Caco-2 (cell line): Measurements from ENCODE around the gene GNG7. TPM values are rescaled to one million over a fixed set of nuclear protein-coding genes. Genes with fewer than 3 reads are reported as not detected.

Experiments used
- BruUV-seq: library from RNA; stranded (reverse); fragments of 400-500 nt; replicated peaks from 2 replicates; lab custom pipeline; 2021; lab: Mats Ljungman, UMichigan
- CTCF ChIA-PET: fragments of 300-600 bp; sonication (Branson Sonifier 250); formaldehyde crosslinking; loops from one replicate; lab custom pipeline; 2022; ENCODE audit warnings: antibody characterized with exemption; lab: Charles Lee
- POLR2A ChIA-PET: fragments of 300-600 bp; sonication (Branson Sonifier 250); formaldehyde crosslinking; loops from one replicate; lab custom pipeline; 2022; ENCODE audit warnings: antibody characterized with exemption; lab: Charles Lee
- DNase-seq, 2 experiments: peaks; one replicate each; pipeline versions ENCODE4 v3.0.0 to v3.0.0-alpha.2; 2020 to 2022
- H3K27me3 ChIP-seq: replicated peaks from 2 replicates; pipeline ENCODE4 v1.6.0; 2011; ENCODE audit warnings: low read length; ENCODE audit not compliant: control insufficient read depth, insufficient read depth
- H3K36me3 ChIP-seq: 2 replicates; pipeline ENCODE4 v1.5.1; 2011; ENCODE audit warnings: low read length; ENCODE audit not compliant: control insufficient read depth, insufficient read depth
- H3K4me1 ChIP-seq: fragments of 250-450 bp; sonication (Bioruptor Pico); 2 replicates; pipeline ENCODE4 v1.5.1; 2020; ENCODE audit warnings: mild to moderate bottlenecking
- H3K4me3 ChIP-seq: 2 replicates; pipeline ENCODE4 v1.5.1; 2011; ENCODE audit warnings: low read depth, mild to moderate bottlenecking, control low read depth, low read length
- H3K9me3 ChIP-seq: fragments of 250-450 bp; sonication (Bioruptor Pico); 2 replicates; pipeline ENCODE4 v1.5.1; 2020; ENCODE audit warnings: mild to moderate bottlenecking, moderate library complexity
- H3K27ac Mint-ChIP-seq: one replicate; pipeline ENCODE4 v1.8.0; 2022; ENCODE audit warnings: mixed read lengths; ENCODE audit not compliant: unreplicated experiment
- H3K27me3 Mint-ChIP-seq: one replicate; pipeline ENCODE4 v1.8.0; 2022; ENCODE audit warnings: mixed read lengths; ENCODE audit not compliant: insufficient read depth, unreplicated experiment
- H3K36me3 Mint-ChIP-seq: one replicate; pipeline ENCODE4 v1.8.0; 2022; ENCODE audit warnings: mild to moderate bottlenecking, mixed read lengths; ENCODE audit not compliant: insufficient read depth, unreplicated experiment
- H3K4me1 Mint-ChIP-seq: one replicate; pipeline ENCODE4 v1.8.0; 2022; ENCODE audit warnings: low read depth, mixed read lengths; ENCODE audit not compliant: unreplicated experiment
- H3K4me3 Mint-ChIP-seq: one replicate; pipeline ENCODE4 v1.8.0; 2022; ENCODE audit warnings: mild to moderate bottlenecking, moderate library complexity, mixed read lengths; ENCODE audit not compliant: unreplicated experiment
- H3K9me3 Mint-ChIP-seq: one replicate; pipeline ENCODE4 v1.8.0; 2022; ENCODE audit warnings: mixed read lengths; ENCODE audit not compliant: unreplicated experiment
- CTCF ChIP-seq, 2 experiments: fragments of 200-600 bp in 1 of 2; IDR thresholded peaks; 1 replicate in 1 of 2; 2 replicates in 1 of 2; pipeline versions ENCODE4 v1.5.1 to v1.8.0; 2011 to 2022; ENCODE audit warnings: antibody characterized with exemption in 1 of 2, control low read depth in 1 of 2, inconsistent platforms in 1 of 2, low read depth in 1 of 2, low read length in 1 of 2, mild to moderate bottlenecking in 1 of 2, moderate library complexity in 1 of 2; ENCODE audit not compliant: insufficient read depth in 1 of 2, severe bottlenecking in 1 of 2, unreplicated experiment in 1 of 2
- intact Hi-C: fragments of 100-400 bp; cut with micrococcal nuclease; formaldehyde crosslinking; loops from one replicate; pipeline ENCODE4 v1.10.0; 2022; ENCODE audit not compliant: unreplicated experiment
- total RNA-seq: library from RNA; stranded (reverse); gene quantifications from 2 replicates; pipeline ENCODE4 v1.2.3, GENCODE V29; 2022

The GNG7 gene
- total RNA-seq, 1 experiment from 2014 or later: 0.43 TPM

GRCh38 chr19:2497186-2497585 is 205.3 kb downstream of the GNG7 start:
- Histone ChIP-seq H3K4me1 (peaks cover 23% of the 10 kb centered on the region), H3K9me3 (no peaks in the 10 kb centered on the region), H3K4me3 (no peak overlapping the region), H3K27me3 (no peaks in the 10 kb centered on the region), H3K36me3 (no peaks in the 10 kb centered on the region)
- POLR2A ChIA-PET: interaction anchor here (0.7 kb wide), 1 partner anchor 21 kb away, joined by 5 read pairs; the partner anchor contains the start of gene GADD45B
- no peak overlapping the region for H3K27ac Mint-ChIP-seq
- TF ChIP-seq CTCF (IDR thresholded peaks at IDR 0.05; ENCODE audit: insufficient read depth in 1 of 2, low read depth in 1 of 2, low read length in 1 of 2, severe bottlenecking in 1 of 2, unreplicated experiment in 1 of 2): no peak
- CTCF ChIA-PET: no interaction called here
- peaks cover 5% of the 10 kb centered on the region for H3K36me3 Mint-ChIP-seq
- intact Hi-C loops: no loop called here
- H3K9me3 Mint-ChIP-seq: no peaks in the 10 kb centered on the region
- no peaks in the 10 kb centered on the region for H3K4me1 Mint-ChIP-seq
- no TSS peak for BruUV-seq
- no peak overlapping the region for H3K4me3 Mint-ChIP-seq
- no peaks in the 10 kb centered on the region for H3K27me3 Mint-ChIP-seq
- no peak for DNase-seq

DNA sequence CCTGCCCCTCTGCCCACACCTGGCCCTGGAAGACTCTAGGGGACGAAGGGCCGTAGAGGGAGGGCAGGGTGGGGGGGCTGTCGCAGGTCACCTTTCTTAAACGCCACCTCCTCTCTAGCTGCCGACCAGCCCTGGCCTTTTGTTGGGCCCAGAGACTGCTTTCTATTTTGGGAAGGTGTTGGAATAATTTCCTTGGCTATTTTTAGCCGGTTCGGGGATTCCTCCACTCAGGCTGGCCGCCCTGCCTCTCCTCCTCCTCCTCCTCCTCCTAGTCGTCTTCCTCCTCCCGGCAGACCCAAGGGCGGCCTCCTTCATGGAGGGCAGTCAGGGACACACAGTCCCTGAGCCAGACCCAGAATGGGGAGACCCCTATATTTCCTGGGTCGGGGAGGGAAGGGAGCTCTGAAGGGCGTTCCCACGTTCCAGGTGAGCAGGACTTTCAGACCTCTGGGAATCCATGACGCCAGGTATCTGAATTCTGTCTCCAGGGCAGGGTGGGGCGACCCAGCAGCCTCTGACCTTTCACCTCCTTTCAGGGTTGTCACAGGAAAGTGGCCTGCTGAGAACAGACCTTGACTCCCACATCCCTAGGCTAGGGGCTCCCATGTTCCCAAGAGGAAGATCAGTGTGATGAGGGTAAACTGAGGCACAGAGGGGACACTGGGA is 206.7 kb downstream of the GNG7 start:
- POLR2A ChIA-PET: interaction anchor here (1.1 kb wide), 1 partner anchor 18 kb away, joined by 4 read pairs; no protein-coding TSS in a partner anchor

GRCh38 chr19:2495130-2495641 is 207.3 kb downstream of the GNG7 start:
- peak overlapping the region; percentile 15 for H3K4me3 Mint-ChIP-seq
- no peak for DNase-seq

More for the DNA sequence above, 206.7 kb downstream of the GNG7 start:
- Histone ChIP-seq H3K9me3 (no peaks in the 10 kb centered on the region), H3K36me3 (no peaks in the 10 kb centered on the region), H3K27me3 (no peaks in the 10 kb centered on the region), H3K4me3 (no peak overlapping the region), H3K4me1 (peaks cover 33% of the 10 kb centered on the region)
- peaks cover 9% of the 10 kb centered on the region for H3K4me1 Mint-ChIP-seq
- no peak for TF ChIP-seq CTCF (IDR thresholded peaks at IDR 0.05; ENCODE audit: insufficient read depth in 1 of 2, low read depth in 1 of 2, low read length in 1 of 2, severe bottlenecking in 1 of 2, unreplicated experiment in 1 of 2)
- no TSS peak for BruUV-seq
- no peak overlapping the region for H3K4me3 Mint-ChIP-seq
- no peak overlapping the region for H3K27ac Mint-ChIP-seq
- peaks cover 5% of the 10 kb centered on the region for H3K36me3 Mint-ChIP-seq
- no peaks in the 10 kb centered on the region for H3K27me3 Mint-ChIP-seq
- CTCF ChIA-PET: no interaction called here
- DNase-seq: no peak
- intact Hi-C loops: no loop called here
- H3K9me3 Mint-ChIP-seq: no peaks in the 10 kb centered on the region

More at GRCh38 chr19:2495130-2495641, 207.3 kb downstream of the GNG7 start:
- BruUV-seq: no TSS peak
- no peaks in the 10 kb centered on the region for H3K27me3 ChIP-seq
- H3K4me1 Mint-ChIP-seq: peaks cover 9% of the 10 kb centered on the region
- peak overlapping the region; percentile 33 for H3K4me3 ChIP-seq
- H3K36me3 ChIP-seq: no peaks in the 10 kb centered on the region
- POLR2A ChIA-PET: interaction anchor here (1.1 to 3.2 kb wide), 2 partner anchors 17 to 19 kb away, joined by 4 to 15 read pairs; partner anchors contain the start of gene GADD45B
- no peak overlapping the region for H3K27ac Mint-ChIP-seq
- H3K9me3 Mint-ChIP-seq: no peaks in the 10 kb centered on the region
- TF ChIP-seq CTCF (IDR thresholded peaks at IDR 0.05; ENCODE audit: insufficient read depth in 1 of 2, low read depth in 1 of 2, low read length in 1 of 2, severe bottlenecking in 1 of 2, unreplicated experiment in 1 of 2): no peak
- H3K9me3 ChIP-seq: no peaks in the 10 kb centered on the region
- no peaks in the 10 kb centered on the region for H3K27me3 Mint-ChIP-seq
- peaks cover 34% of the 10 kb centered on the region for H3K4me1 ChIP-seq
- H3K36me3 Mint-ChIP-seq: peaks cover 5% of the 10 kb centered on the region
- intact Hi-C loops: no loop called here
- CTCF ChIA-PET: no interaction called here
